ENCODE results near the gene GFRA1. TPM values are rescaled to one million over a fixed set of nuclear protein-coding genes. Genes with fewer than 3 reads are reported as not detected.

GFRA1 gene
- 14.0 and 14.6 TPM in 2 replicates for total RNA-seq (ENCODE audit: low replicate concordance)

- H3K27me3 ChIP-seq, result peaks cover 96% of the 10 kb centered on the region
- H3K79me2 ChIP-seq (ENCODE audit: low read depth), result no peaks in the 10 kb centered on the region
- H3K4me2 ChIP-seq, result peak within 1 kb of the TSS; percentile 97
- peak within 1 kb of the TSS; percentile 86 for H2AFZ ChIP-seq (replicated peaks)
- H3K27ac ChIP-seq, result no peak within 1 kb of the TSS
- H3K9me3 ChIP-seq (ENCODE audit: low read depth), result no peaks in the 10 kb centered on the region
- no peak within 1 kb of the TSS for H3K9ac ChIP-seq
- peaks cover 30% of the 10 kb centered on the region for H3K27me3 Mint-ChIP-seq (ENCODE audit: insufficient read depth, low read depth)
- peaks cover 17% of the 10 kb centered on the region for H3K4me1 ChIP-seq
- TF ChIP-seq CTCF (IDR thresholded peaks at IDR 0.05) (peak; percentile 40), EZH2phosphoT487 (IDR thresholded peaks at IDR 0.05) (no peak)
- no peaks in the 10 kb centered on the region for H4K20me1 ChIP-seq (ENCODE audit: low read depth)
- no peaks in the 10 kb centered on the region for H3K36me3 ChIP-seq
- H3K9me3 Mint-ChIP-seq, result no peaks in the 10 kb centered on the region
- peak within 1 kb of the TSS; percentile 69 for H3K4me3 ChIP-seq
- H3K27ac Mint-ChIP-seq, result peak within 1 kb of the TSS; percentile 6
- peak; percentile 69 for DNase-seq (ENCODE audit: low spot score)
- H3F3A ChIP-seq (ENCODE audit: low read depth), result peaks cover 7% of the 10 kb centered on the region
- no peaks in the 10 kb centered on the region for H3K36me3 Mint-ChIP-seq
- peak within 1 kb of the TSS; percentile 98 for H3K4me3 Mint-ChIP-seq
- H3K4me1 Mint-ChIP-seq, result peaks cover 15% of the 10 kb centered on the region
Measured at GRCh38 chr10:116272440-116273283, at the start of gene GFRA1. Gene GFRA1, minus strand, starts transcription at chr10:116273206. Its CDS starts 1,177 bp downstream, at chr10:116272029.

- peaks cover 12% of the 10 kb centered on the region for H3K4me1 Mint-ChIP-seq
- no peak overlapping the region for H3K4me2 ChIP-seq
- TF ChIP-seq EZH2 (IDR thresholded peaks at IDR 0.05), result no peak
- TF ChIP-seq EZH2phosphoT487 (IDR thresholded peaks at IDR 0.05), result no peak
- no peak for TF ChIP-seq CTCF (IDR thresholded peaks at IDR 0.05)
- H3K9ac ChIP-seq, result no peak overlapping the region
- no peaks in the 10 kb centered on the region for H3K79me2 ChIP-seq (ENCODE audit: low read depth)
- no peak overlapping the region for H2AFZ ChIP-seq (replicated peaks)
- H3F3A ChIP-seq (ENCODE audit: low read depth), result no peaks in the 10 kb centered on the region
- no peak overlapping the region for H3K4me3 Mint-ChIP-seq
- no peak overlapping the region for H3K4me3 ChIP-seq
- no peaks in the 10 kb centered on the region for H4K20me1 ChIP-seq (ENCODE audit: low read depth)
- H3K27ac Mint-ChIP-seq, result no peak overlapping the region
- no peaks in the 10 kb centered on the region for H3K27me3 Mint-ChIP-seq (ENCODE audit: insufficient read depth, low read depth)
- peaks cover 13% of the 10 kb centered on the region for H3K4me1 ChIP-seq
- H3K27me3 ChIP-seq, result no peaks in the 10 kb centered on the region
- no peaks in the 10 kb centered on the region for H3K9me3 ChIP-seq (ENCODE audit: low read depth)
- H3K36me3 Mint-ChIP-seq, result no peaks in the 10 kb centered on the region
- peaks cover 2% of the 10 kb centered on the region for H3K9me3 Mint-ChIP-seq
- no peaks in the 10 kb centered on the region for H3K36me3 ChIP-seq
- DNase-seq (ENCODE audit: low spot score), result peak; percentile 36
- H3K27ac ChIP-seq, result no peak overlapping the region
Measured at GRCh38 chr10:116316503-116316902, 43.5 kb upstream of the GFRA1 start.

DNA sequence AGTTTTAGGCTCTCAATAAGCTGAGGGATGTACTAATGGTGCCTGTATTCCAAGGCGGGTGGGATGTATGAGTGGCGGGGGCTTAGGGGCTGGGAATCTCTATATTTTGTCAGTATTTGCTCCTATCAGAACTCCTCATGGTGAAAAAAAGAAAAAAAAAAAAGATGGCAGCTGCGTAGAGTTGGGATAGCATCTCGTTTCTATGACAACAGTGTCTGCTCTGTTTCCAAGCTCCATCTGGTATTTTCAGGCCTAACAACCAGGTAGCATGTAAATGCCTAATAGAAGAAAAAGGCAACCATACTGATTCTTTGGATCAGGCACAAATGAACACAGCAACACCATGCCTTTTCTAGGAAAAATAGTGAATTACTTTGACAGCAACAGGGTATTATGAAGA lies 39.5 kb upstream of the GFRA1 start:
- no peaks in the 10 kb centered on the region for H3K9me3 ChIP-seq (ENCODE audit: low read depth)

More for the DNA sequence above, 39.5 kb upstream of the GFRA1 start:
- H3K4me1 ChIP-seq, result peaks cover 13% of the 10 kb centered on the region
- TF ChIP-seq EZH2phosphoT487 (IDR thresholded peaks at IDR 0.05), result no peak
- TF ChIP-seq CTCF (IDR thresholded peaks at IDR 0.05), result no peak
- TF ChIP-seq EZH2 (IDR thresholded peaks at IDR 0.05), result no peak
- H3K27me3 ChIP-seq, result no peaks in the 10 kb centered on the region
- no peaks in the 10 kb centered on the region for H3K36me3 ChIP-seq
- no peak overlapping the region for H3K27ac Mint-ChIP-seq
- H3K4me3 Mint-ChIP-seq, result no peak overlapping the region
- H3K36me3 Mint-ChIP-seq, result no peaks in the 10 kb centered on the region
- peaks cover 2% of the 10 kb centered on the region for H3K9me3 Mint-ChIP-seq
- H3K4me3 ChIP-seq, result no peak overlapping the region
- no peak overlapping the region for H3K27ac ChIP-seq
- H3K27me3 Mint-ChIP-seq (ENCODE audit: insufficient read depth, low read depth), result no peaks in the 10 kb centered on the region
- no peak overlapping the region for H3K9ac ChIP-seq
- no peaks in the 10 kb centered on the region for H3F3A ChIP-seq (ENCODE audit: low read depth)
- H3K4me2 ChIP-seq, result no peak overlapping the region
- H2AFZ ChIP-seq (replicated peaks), result no peak overlapping the region
- H3K79me2 ChIP-seq (ENCODE audit: low read depth), result no peaks in the 10 kb centered on the region
- H3K4me1 Mint-ChIP-seq, result peaks cover 13% of the 10 kb centered on the region
- no peak for DNase-seq (ENCODE audit: low spot score)
- H4K20me1 ChIP-seq (ENCODE audit: low read depth), result no peaks in the 10 kb centered on the region
